Cardiac fibroblast (primary cell): ENCODE data around the gene MYH4.

Experiments
- DNase-seq, 2 donors: peaks; one replicate each; pipeline versions ENCODE4 v3.0.0 to v3.0.0-alpha.2; 2010; ENCODE audit warnings: low read depth in 2 of 2
- H3K4me3 ChIP-seq, 2 donors: replicated peaks in 1 of 2; 1 replicate in 1 of 2; 2 replicates in 1 of 2; pipeline ENCODE4 v1.5.1; 2011; ENCODE audit warnings: low read depth in 2 of 2, low read length in 2 of 2, mild to moderate bottlenecking in 2 of 2, moderate library complexity in 1 of 2
- CTCF ChIP-seq: IDR thresholded peaks from one replicate; pipeline ENCODE4 v1.5.1; 2011; ENCODE audit warnings: low read depth, mild to moderate bottlenecking, low read length, inconsistent platforms

The MYH4 gene

DNA sequence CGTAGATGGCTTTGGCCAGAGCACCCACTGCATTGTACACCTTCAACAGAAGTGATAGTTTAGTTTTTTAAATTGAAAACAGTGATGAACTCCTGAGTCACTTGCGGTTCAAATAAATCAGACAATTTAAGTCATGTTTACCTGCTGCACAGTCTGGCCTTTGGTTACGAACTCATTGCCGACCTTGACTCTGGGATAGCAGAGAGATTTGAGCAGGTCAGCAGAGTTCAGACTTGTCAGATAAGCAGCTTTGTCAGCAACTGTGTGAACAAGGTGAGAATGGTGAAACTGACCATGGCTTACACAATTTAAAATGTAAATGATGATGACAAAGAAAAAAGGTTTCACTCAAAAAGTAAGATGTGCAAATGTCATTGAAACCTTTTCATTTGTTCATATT is 9.3 kb downstream of the MYH4 start:
- DNase-seq: no peak
- TF ChIP-seq CTCF: no peak
- no peak overlapping the region for H3K4me3 ChIP-seq

- no peak overlapping the region for H3K4me3 ChIP-seq
- TF ChIP-seq CTCF: no peak
- DNase-seq: no peak
Observed at GRCh38 chr17:10458701-10459100, 10.7 kb downstream of the MYH4 start.

GRCh38 chr17:10457952-10458351 is 11.4 kb downstream of the MYH4 start:
- no peak for DNase-seq
- no peak overlapping the region for H3K4me3 ChIP-seq
- TF ChIP-seq CTCF: no peak

GRCh38 chr17:10447026-10447931 is 22.1 kb downstream of the MYH4 start:
- no peak for TF ChIP-seq CTCF

DNA sequence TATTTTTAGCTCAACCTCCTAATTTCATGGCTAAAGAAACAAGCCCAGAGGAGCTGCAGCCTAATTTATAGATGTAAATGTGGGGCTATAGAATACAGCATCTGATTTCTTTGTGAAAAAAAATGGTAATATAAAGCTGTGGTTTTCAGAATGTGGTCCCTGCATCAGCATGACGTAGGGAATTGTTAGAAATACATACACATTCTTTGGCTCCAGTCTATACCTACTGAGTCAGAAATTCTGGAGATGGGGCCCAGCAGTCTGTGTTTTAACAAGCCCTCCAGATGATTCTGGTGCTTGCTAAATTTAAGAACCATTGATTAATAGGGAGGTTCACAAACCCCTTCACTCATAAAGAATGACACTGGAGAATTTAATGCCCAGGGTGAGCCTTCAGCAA is 29.5 kb downstream of the MYH4 start:
- no peak overlapping the region for H3K4me3 ChIP-seq
- peak in 1 of 2 donors; percentile 17 for DNase-seq
- TF ChIP-seq CTCF: no peak

More at GRCh38 chr17:10447026-10447931, 22.1 kb downstream of the MYH4 start:
- no peak overlapping the region for H3K4me3 ChIP-seq
- peak in 1 of 2 donors; percentile 1 for DNase-seq

DNA sequence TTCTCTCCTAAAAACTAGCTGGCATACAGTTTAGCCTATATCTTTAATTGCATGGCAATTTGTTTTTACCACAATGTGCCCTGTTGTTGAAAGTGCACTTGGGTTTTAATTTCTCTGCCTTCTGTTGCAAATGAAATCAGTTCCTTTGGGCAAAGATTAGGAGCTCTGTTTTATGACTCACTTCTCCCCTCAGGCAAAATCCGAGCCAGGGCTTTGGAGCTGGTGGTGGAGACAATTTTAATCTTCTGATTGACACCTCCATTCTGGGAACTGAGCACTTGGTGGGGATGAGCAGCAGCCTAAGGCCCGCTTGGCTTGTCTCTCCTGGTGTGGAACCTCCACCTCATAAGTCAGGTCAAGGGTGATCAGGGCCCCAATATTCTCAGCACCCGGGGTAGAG is 34.3 kb downstream of the MYH4 start:
- H3K4me3 ChIP-seq: no peak overlapping the region
- peak in 1 of 2 donors; percentile 7 for DNase-seq
- TF ChIP-seq CTCF: no peak
